Measurements from ENCODE around the gene DOK3.

Gene DOK3

GRCh38 chr5:177519463-177520235 is 10.0 kb upstream of the DOK3 start:
- Histone ChIP-seq H3K36me3 (peaks cover 55% of the 10 kb centered on the region), H3K4me3 (ENCODE audit: low read depth, low read length) (no peak overlapping the region)

DNA sequence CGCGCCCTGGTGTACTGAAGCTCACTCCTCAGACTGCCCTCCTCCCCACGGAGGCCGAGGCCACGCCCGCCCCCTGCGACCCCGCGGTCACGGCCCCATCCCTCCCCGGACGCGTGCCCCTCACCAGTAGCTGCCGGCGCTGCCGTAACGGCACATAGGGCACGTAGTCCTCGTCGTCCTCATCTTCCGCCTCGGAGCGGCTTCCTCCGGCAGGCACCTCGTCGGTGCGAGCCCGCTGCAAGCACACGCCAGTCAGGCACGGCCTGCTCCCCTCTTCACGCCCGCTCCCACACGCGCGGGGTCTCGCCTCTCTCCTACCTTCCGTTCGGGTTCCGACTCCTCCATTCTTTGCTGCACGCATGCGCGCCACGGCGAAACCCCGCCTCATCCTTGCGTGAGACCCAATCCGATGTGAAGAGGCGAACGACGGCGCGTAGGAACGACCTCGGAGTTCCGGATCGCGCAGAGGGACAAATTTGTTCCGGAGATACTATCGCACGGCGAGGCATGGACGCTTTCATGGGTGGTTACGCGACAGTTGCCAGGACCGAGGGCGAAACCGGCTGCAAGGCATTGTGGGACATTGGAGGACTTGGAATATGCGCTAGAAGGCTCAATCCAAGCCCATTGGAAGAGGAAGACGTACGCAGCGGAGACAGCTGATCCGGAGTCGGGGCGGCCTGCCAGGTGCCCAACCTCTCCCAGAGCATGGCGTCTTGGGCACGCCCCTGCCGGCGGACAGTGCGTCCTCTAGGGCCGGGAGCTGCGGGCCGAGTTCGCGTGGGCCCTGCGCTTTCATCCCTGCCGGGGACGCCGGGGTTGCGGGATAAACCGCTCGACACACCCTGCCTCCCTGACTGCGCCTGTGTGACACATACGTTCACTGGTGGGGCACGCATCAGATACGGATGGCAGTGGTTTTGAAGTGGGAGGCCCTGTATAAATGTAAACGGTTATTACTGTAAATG is 7.3 kb upstream of the DOK3 start, which contains the start of gene DDX41:
Gene DDX41, minus strand, starts transcription at position 361 of the 968 bp plus-strand sequence. Its CDS starts 16 bp downstream, at position 345.
- peak; percentile 98 for DNase-seq
- Histone ChIP-seq H3K36me3 (peaks cover 63% of the 10 kb centered on the region), H3K4me3 (ENCODE audit: low read depth, low read length) (peak within 1 kb of the TSS; percentile 93), H3K27me3 (no peaks in the 10 kb centered on the region), H3K4me1 (no peaks in the 10 kb centered on the region; the same call in 1 of the 2 replicates), H3K9me3 (no peaks in the 10 kb centered on the region)
- TF ChIP-seq, protein P1, sequence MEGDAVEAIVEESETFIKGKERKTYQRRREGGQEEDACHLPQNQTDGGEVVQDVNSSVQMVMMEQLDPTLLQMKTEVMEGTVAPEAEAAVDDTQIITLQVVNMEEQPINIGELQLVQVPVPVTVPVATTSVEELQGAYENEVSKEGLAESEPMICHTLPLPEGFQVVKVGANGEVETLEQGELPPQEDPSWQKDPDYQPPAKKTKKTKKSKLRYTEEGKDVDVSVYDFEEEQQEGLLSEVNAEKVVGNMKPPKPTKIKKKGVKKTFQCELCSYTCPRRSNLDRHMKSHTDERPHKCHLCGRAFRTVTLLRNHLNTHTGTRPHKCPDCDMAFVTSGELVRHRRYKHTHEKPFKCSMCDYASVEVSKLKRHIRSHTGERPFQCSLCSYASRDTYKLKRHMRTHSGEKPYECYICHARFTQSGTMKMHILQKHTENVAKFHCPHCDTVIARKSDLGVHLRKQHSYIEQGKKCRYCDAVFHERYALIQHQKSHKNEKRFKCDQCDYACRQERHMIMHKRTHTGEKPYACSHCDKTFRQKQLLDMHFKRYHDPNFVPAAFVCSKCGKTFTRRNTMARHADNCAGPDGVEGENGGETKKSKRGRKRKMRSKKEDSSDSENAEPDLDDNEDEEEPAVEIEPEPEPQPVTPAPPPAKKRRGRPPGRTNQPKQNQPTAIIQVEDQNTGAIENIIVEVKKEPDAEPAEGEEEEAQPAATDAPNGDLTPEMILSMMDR (IDR thresholded peaks at IDR 0.05; ENCODE audit: low read depth, low read length): no peak

More at GRCh38 chr5:177519463-177520235, 10.0 kb upstream of the DOK3 start:
- no peaks in the 10 kb centered on the region for H3K27me3 ChIP-seq
- TF ChIP-seq, protein P1 (IDR thresholded peaks at IDR 0.05; ENCODE audit: low read depth, low read length): no peak
- no peaks in the 10 kb centered on the region for H3K9me3 ChIP-seq
- H3K4me1 ChIP-seq: no peaks in the 10 kb centered on the region; the same call in 1 of the 2 replicates
- no peak for DNase-seq

DNA sequence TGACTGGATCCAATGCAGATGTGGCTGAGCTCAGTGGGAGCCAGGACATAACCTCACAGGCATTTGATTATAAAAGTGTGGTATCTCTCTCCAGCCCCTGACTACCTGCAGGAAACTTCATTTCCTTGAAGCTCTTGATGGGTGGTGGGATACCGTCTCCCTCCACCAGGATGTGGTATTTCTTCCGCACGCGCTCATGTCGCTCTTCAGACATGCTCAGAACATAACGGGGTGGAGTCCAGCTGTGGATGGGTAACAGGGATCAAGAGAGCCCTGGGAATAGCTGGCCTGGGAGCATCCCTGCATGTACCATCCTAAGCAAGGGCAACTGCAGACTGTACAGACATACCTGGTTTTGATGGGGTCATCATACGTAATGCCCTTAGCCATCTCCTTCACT is 6.0 kb upstream of the DOK3 start:
- Histone ChIP-seq H3K4me3 (ENCODE audit: low read depth, low read length) (peak overlapping the region; percentile 93), H3K4me1 (no peaks in the 10 kb centered on the region; the same call in 1 of the 2 replicates), H3K9me3 (no peaks in the 10 kb centered on the region), H3K27me3 (no peaks in the 10 kb centered on the region), H3K36me3 (peaks cover 63% of the 10 kb centered on the region)
- TF ChIP-seq, protein P1 (IDR thresholded peaks at IDR 0.05; ENCODE audit: low read depth, low read length): no peak
- DNase-seq: no peak

DNA sequence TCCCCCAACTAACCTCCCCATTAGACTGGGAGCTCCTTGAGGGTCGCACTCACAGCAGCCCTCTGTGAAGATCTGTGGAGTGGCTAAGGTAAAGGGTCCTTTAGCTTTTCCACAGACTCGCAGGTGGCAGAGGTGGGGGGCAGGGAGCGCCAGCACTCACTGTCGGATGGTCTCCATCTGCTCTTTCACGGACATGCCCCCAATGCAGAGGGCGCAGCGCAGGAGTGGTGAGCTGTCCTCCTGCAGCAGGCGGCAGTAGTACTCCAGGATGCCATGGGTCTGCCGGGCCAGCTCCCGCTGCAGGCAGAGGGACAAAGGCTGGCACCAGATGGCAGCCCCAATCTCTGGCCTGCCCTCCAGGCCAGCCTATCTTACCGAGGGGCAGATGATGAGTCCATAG is 4.9 kb upstream of the DOK3 start:
- no peak overlapping the region for H3K4me3 ChIP-seq (ENCODE audit: low read depth, low read length)
- peaks cover 5% of the 10 kb centered on the region for H3K4me1 ChIP-seq
- H3K36me3 ChIP-seq: peaks cover 61% of the 10 kb centered on the region
- no peaks in the 10 kb centered on the region for H3K9me3 ChIP-seq
- no peak for DNase-seq
- TF ChIP-seq, protein P1 (IDR thresholded peaks at IDR 0.05; ENCODE audit: low read depth, low read length): no peak
- H3K27me3 ChIP-seq: no peaks in the 10 kb centered on the region

GRCh38 chr5:177513500-177513899 is 3.9 kb upstream of the DOK3 start:
- Histone ChIP-seq H3K9me3 (no peaks in the 10 kb centered on the region), H3K36me3 (peaks cover 61% of the 10 kb centered on the region), H3K4me1 (peaks cover 5% of the 10 kb centered on the region), H3K4me3 (ENCODE audit: low read depth, low read length) (no peak overlapping the region), H3K27me3 (no peaks in the 10 kb centered on the region)
- TF ChIP-seq, protein P1 (IDR thresholded peaks at IDR 0.05; ENCODE audit: low read depth, low read length): no peak
- DNase-seq: no peak
